K562 (cell line): ENCODE data around the gene SLC29A2. TPM values are rescaled to one million over a fixed set of nuclear protein-coding genes. Genes with fewer than 3 reads are reported as not detected.
A peak's percentile ranks its signal among the peaks of the same experiment; 100 is the strongest.

Source experiments
- ARNT ChIP-seq, 2 experiments: fragments of 450-650 bp; IDR thresholded peaks; 2 replicates each; pipeline ENCODE4 v1.6.1; 2016; ENCODE audit warnings: mild to moderate bottlenecking in 1 of 2
- BRF1 ChIP-seq: IDR thresholded peaks from 3 replicates; pipeline ENCODE4 v1.6.1; 2011; ENCODE audit warnings: borderline replicate concordance, mild to moderate bottlenecking; ENCODE audit not compliant: insufficient read length; ENCODE audit errors: extremely low read depth
- ETV5 ChIP-seq: sonication (generic); formaldehyde crosslinking; IDR thresholded peaks from 2 replicates; pipeline ENCODE4 v1.4.0; 2020; ENCODE audit warnings: low read depth, mild to moderate bottlenecking, missing genetic modification reagents
- FOSL1 ChIP-seq: fragments of 200-800 bp; sonication (Bioruptor generic); conservative IDR thresholded peaks from 2 replicates; pipeline ENCODE4 v1.6.1; 2016; ENCODE audit warnings: missing genetic modification characterization, missing compliant biosample characterization
- HDAC3 ChIP-seq: fragments of 450-650 bp; IDR thresholded peaks from 2 replicates; pipeline ENCODE4 v1.6.1; 2018; ENCODE audit warnings: borderline replicate concordance, mild to moderate bottlenecking, moderate library complexity; ENCODE audit not compliant: partially characterized antibody
- HSF4 ChIP-seq: fragments of 250-450 bp; sonication (Bioruptor Pico); IDR thresholded peaks from 2 replicates; pipeline ENCODE4 v2.1.2; 2022; ENCODE audit warnings: mild to moderate bottlenecking, moderate library complexity, borderline replicate concordance
- JUN ChIP-seq, 2 experiments: sonication (generic) in 1 of 2; formaldehyde crosslinking in 1 of 2; IDR thresholded peaks; 2 replicates each; pipeline versions ENCODE4 v1.6.1 to v1.8.0; 2012 to 2022; ENCODE audit warnings: borderline replicate concordance in 2 of 2, mild to moderate bottlenecking in 2 of 2, improper control_type of control experiment in 1 of 2, low read depth in 1 of 2, low read length in 1 of 2, missing genetic modification reagents in 1 of 2
- KDM2B ChIP-seq: fragments of 250-450 bp; sonication (Bioruptor Pico); IDR thresholded peaks from 2 replicates; pipeline ENCODE4 v1.8.0; 2021; ENCODE audit warnings: mild to moderate bottlenecking, moderate library complexity
- KLF16 ChIP-seq: IDR thresholded peaks from 2 replicates; pipeline ENCODE4 v1.6.1; 2016; ENCODE audit warnings: antibody characterized with exemption
- MEF2A ChIP-seq: IDR thresholded peaks from 2 replicates; pipeline ENCODE4 v1.6.1; 2011; ENCODE audit warnings: low read depth, mild to moderate bottlenecking, low read length, moderate library complexity; ENCODE audit not compliant: control insufficient read depth
- MTA3 ChIP-seq: fragments of 450-650 bp; formaldehyde crosslinking; IDR thresholded peaks from 2 replicates; pipeline ENCODE4 v1.6.1; 2017; ENCODE audit warnings: mild to moderate bottlenecking, borderline replicate concordance
- NFATC3 ChIP-seq: fragments of 450-650 bp; IDR thresholded peaks from 2 replicates; pipeline ENCODE4 v1.6.1; 2017; ENCODE audit warnings: mild to moderate bottlenecking
- PPARD ChIP-seq: fragments of 250-450 bp; sonication (Bioruptor Pico); IDR thresholded peaks from 2 replicates; pipeline ENCODE4 v1.8.0; 2022; ENCODE audit warnings: inconsistent platforms, mild to moderate bottlenecking, moderate library complexity
- RBFOX2 ChIP-seq: fragments of 200-400 bp; formaldehyde crosslinking; IDR thresholded peaks from 2 replicates; pipeline ENCODE4 v1.6.1; 2017; ENCODE audit warnings: low read depth, mild to moderate bottlenecking, low read length, moderate library complexity
- SMARCA5 ChIP-seq: fragments of 450-650 bp; IDR thresholded peaks from 2 replicates; pipeline ENCODE4 v1.6.1; 2016
- TCF7 ChIP-seq: sonication (generic); IDR thresholded peaks from 2 replicates; pipeline ENCODE4 v1.6.1; 2016; ENCODE audit warnings: antibody characterized with exemption, borderline replicate concordance
- TCF7L2 ChIP-seq: fragments of 150-350 bp; IDR thresholded peaks from 2 replicates; pipeline ENCODE4 v1.6.1; 2016; ENCODE audit warnings: low read depth, mild to moderate bottlenecking, low read length, moderate library complexity
- XRCC4 ChIP-seq: IDR thresholded peaks from one replicate; pipeline ENCODE4 v1.6.1; 2011; ENCODE audit not compliant: insufficient read depth, insufficient read length; ENCODE audit errors: extremely low read depth
- ZC3H11A ChIP-seq: IDR thresholded peaks from 2 replicates; pipeline ENCODE4 v1.6.1; 2012; ENCODE audit warnings: low read depth, low read length, improper control_type of control experiment
- ZNF134 ChIP-seq: fragments of 250-450 bp; sonication (Bioruptor Pico); conservative IDR thresholded peaks from 2 replicates; pipeline ENCODE4 v1.4.0; 2020
- ZNF140 ChIP-seq: fragments of 250-450 bp; sonication (Bioruptor Pico); IDR thresholded peaks from 2 replicates; pipeline ENCODE4 v1.8.0; 2021; ENCODE audit warnings: moderate library complexity, mild to moderate bottlenecking, inconsistent platforms
- ZNF3 ChIP-seq: fragments of 250-450 bp; sonication (Bioruptor Pico); IDR thresholded peaks from 2 replicates; pipeline ENCODE4 v1.5.0; 2021; ENCODE audit warnings: mild to moderate bottlenecking, moderate library complexity
- ZNF644 ChIP-seq: fragments of 200-800 bp; sonication (Bioruptor generic); IDR thresholded peaks from 2 replicates; pipeline ENCODE4 v1.6.1; 2016; ENCODE audit warnings: low read depth, missing genetic modification characterization, missing compliant biosample characterization
- polyA plus RNA-seq, 8 experiments: library from polyadenylated mRNA; depleted of rRNA in 4 of 8; stranded (reverse) in 5 of 8; unstranded in 3 of 8; fragments of >200 nt; fragmentation: Nextera tagmentation in 2 of 8; fragmentation: Illumina TruSeq in 1 of 8; extraction: Ambion mirVana in 2 of 8; extraction: Trizol in 1 of 8; gene quantifications; 2 replicates each; pipeline versions ENCODE4 v1.2.1 to v1.2.3, GENCODE V29; 2011 to 2014; ENCODE audit warnings: inconsistent platforms in 1 of 8, missing spikeins in 1 of 8
- total RNA-seq, 7 experiments: library from RNA; depleted of rRNA in 6 of 7; stranded (reverse); fragments of >200 nt in 6 of 7; fragmentation: Illumina TruSeq in 2 of 7; extraction: Trizol in 2 of 7; gene quantifications; 2 replicates each; pipeline versions ENCODE4 v1.2.1 to v1.2.3, GENCODE V29; 2011 to 2021; ENCODE audit warnings: low replicate concordance in 1 of 7
- TF ChIP-seq, protein P1 (sequence below): fragments of 250-450 bp; sonication (Bioruptor Pico); IDR thresholded peaks from 2 replicates; pipeline ENCODE4 v1.5.0; 2021
- TF ChIP-seq, protein P2 (sequence below): fragments of 450-650 bp; IDR thresholded peaks from 2 replicates; pipeline ENCODE4 v1.6.1; 2017; ENCODE audit warnings: antibody characterized with exemption
- TF ChIP-seq, protein P3 (sequence below): sonication (generic); formaldehyde crosslinking; IDR thresholded peaks from 2 replicates; pipeline ENCODE4 v1.8.0; 2022; ENCODE audit warnings: missing genetic modification reagents, mild to moderate bottlenecking, moderate library complexity, borderline replicate concordance

The SLC29A2 gene
- total and polyA plus RNA-seq, 9 of the 15 experiments (the other 6 are each of a cell fraction or from before 2014, with no cell fraction given): 2.4 to 48.6 (median 14.2) TPM

DNA sequence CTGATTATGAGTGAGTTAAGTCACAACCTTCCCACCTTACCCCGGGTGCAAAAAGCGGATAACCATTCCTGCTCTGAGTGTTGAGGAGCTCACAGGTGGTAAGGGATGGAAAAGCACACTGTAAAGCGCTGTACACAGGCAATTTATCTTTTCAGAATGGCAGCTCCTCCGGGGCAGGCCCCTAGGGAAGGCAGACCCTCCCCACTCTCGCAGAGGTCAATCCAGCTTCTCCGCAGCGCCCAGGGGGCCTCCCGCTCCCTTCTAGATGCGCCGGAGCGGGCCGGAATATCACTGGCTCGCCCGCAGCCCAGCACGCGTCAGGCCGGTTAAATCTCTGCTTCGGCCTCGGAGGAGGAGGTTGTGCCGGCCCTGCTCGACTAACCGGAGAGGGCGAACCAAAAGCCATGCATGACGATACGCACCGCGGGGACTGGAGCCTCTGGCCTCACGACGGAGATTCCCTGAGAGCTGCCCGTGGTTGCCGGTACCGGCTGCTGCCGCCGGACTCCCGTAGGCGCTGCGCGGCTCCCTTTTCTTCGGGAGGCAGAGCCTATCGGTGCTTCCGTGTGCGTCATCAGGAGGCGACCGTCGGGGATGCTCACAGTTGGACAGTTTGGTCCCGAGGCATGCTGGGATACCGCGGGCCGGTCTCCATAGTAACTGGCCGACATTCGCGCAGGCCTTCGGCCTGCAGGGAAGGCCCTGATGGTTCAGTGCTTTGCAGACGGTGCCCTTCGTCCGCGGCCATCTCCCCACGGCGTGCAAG is 26.8 kb downstream of the SLC29A2 start, which contains the start of gene BRMS1 (continued):
- TF ChIP-seq RBFOX2: peak; percentile 90
- TF ChIP-seq, protein P1, sequence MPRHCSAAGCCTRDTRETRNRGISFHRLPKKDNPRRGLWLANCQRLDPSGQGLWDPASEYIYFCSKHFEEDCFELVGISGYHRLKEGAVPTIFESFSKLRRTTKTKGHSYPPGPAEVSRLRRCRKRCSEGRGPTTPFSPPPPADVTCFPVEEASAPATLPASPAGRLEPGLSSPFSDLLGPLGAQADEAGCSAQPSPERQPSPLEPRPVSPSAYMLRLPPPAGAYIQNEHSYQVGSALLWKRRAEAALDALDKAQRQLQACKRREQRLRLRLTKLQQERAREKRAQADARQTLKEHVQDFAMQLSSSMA: no peak
- no peak for TF ChIP-seq TCF7L2
- no peak for TF ChIP-seq SMARCA5
- no peak for TF ChIP-seq ZC3H11A
- TF ChIP-seq, protein P2, sequence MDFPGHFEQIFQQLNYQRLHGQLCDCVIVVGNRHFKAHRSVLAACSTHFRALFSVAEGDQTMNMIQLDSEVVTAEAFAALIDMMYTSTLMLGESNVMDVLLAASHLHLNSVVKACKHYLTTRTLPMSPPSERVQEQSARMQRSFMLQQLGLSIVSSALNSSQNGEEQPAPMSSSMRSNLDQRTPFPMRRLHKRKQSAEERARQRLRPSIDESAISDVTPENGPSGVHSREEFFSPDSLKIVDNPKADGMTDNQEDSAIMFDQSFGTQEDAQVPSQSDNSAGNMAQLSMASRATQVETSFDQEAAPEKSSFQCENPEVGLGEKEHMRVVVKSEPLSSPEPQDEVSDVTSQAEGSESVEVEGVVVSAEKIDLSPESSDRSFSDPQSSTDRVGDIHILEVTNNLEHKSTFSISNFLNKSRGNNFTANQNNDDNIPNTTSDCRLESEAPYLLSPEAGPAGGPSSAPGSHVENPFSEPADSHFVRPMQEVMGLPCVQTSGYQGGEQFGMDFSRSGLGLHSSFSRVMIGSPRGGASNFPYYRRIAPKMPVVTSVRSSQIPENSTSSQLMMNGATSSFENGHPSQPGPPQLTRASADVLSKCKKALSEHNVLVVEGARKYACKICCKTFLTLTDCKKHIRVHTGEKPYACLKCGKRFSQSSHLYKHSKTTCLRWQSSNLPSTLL: no peak
- no peak for TF ChIP-seq ARNT (IDR thresholded peaks at IDR 0.05)
- TF ChIP-seq, protein P3, sequence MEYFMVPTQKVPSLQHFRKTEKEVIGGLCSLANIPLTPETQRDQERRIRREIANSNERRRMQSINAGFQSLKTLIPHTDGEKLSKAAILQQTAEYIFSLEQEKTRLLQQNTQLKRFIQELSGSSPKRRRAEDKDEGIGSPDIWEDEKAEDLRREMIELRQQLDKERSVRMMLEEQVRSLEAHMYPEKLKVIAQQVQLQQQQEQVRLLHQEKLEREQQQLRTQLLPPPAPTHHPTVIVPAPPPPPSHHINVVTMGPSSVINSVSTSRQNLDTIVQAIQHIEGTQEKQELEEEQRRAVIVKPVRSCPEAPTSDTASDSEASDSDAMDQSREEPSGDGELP: peak; percentile 87
- no peak for TF ChIP-seq HDAC3
- no peak for TF ChIP-seq KLF16
- 0 out of 2 replicates have a peak, but pooled peaks have one; percentile 24 for TF ChIP-seq FOSL1 (tag)
- no peak for TF ChIP-seq MEF2A
- TF ChIP-seq HSF4: no peak
- TF ChIP-seq ZNF644 (tag): no peak
- TF ChIP-seq ZNF3 (CRISPR knock-in tag): no peak
- TF ChIP-seq NFATC3: no peak
- TF ChIP-seq JUN (IDR thresholded peaks at IDR 0.05; ENCODE audit: borderline replicate concordance, low read depth, low read length): peak; percentile 57
- TF ChIP-seq JUN (CRISPR knock-in tag; IDR thresholded peaks at IDR 0.05; ENCODE audit: borderline replicate concordance): no peak
- peak; percentile 34; the same call in 1 of the 2 replicates for TF ChIP-seq ETV5 (CRISPR knock-in tag)
- no peak for TF ChIP-seq BRF1
- TF ChIP-seq MTA3: peak; percentile 57; the same call in 1 of the 2 replicates
- TF ChIP-seq PPARD (CRISPR knock-in tag): no peak
- no peak for TF ChIP-seq ZNF134 (CRISPR knock-in tag)
- 0 out of 2 replicates have a peak, but pooled peaks have one; percentile 41 for TF ChIP-seq TCF7
- no peak for TF ChIP-seq ZNF140 (CRISPR knock-in tag)
- TF ChIP-seq KDM2B: peak; percentile 13; the same call in 1 of the 2 replicates
- no peak for TF ChIP-seq XRCC4
